Measurements from ENCODE around the gene WNT7A. TPM values are rescaled to one million over a fixed set of nuclear protein-coding genes. Genes with fewer than 3 reads are reported as not detected.
A peak's percentile ranks its signal among the peaks of the same experiment; 100 is the strongest.

Gene WNT7A
- total and polyA plus RNA-seq, 4 donors, result 1.7 to 4.8 (median 2.0) TPM

DNA sequence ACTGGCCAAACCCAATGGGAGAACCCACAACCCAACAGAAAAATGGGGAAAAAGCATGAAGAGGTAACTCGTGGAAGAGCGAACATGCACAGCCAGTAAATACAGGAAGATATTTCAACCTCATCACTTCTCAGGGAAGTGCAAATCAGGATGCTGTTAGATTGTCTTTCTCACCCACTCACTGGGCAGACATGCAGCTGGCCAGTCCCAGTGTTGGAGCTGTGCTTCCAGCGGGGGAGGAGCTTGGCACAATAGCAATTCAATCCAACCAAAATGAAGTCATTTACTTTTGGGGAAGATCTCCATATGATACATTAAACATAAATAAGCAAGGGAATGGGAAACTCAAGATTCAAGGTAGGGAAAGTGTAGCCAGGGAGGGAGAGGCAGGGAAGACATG is 12.1 kb downstream of the WNT7A start:
- 72 to 84% methylated on average over 3 of the region's 3 CpGs for WGBS, 2 donors
- Histone ChIP-seq H3K27ac (ENCODE audit: low read depth in 1 of 2, low read length in 1 of 2) (no peak overlapping the region), H3K4me3 (no peak overlapping the region), H3K9me3 (ENCODE audit: control insufficient read depth in 4 of 4, insufficient read depth in 3 of 4, low read length in 3 of 4) (peaks cover 0 to 17% (median 1%) of the 10 kb centered on the region in 4 donors), H3K4me1 (ENCODE audit: control insufficient read depth in 5 of 5, insufficient read depth in 5 of 5, low read length in 5 of 5) (no peaks in the 10 kb centered on the region), H3K36me3 (ENCODE audit: control insufficient read depth in 4 of 4, insufficient read depth in 4 of 4, low read length in 4 of 4) (no peaks in the 10 kb centered on the region), H3K27me3 (ENCODE audit: control insufficient read depth in 3 of 3, insufficient read depth in 3 of 3, low read length in 2 of 3) (peaks cover 0 to 9% (median 8%) of the 10 kb centered on the region in 3 donors), H3K9ac (ENCODE audit: insufficient read depth in 1 of 2, low read length in 2 of 2) (no peak overlapping the region)
- ATAC-seq (ENCODE audit: insufficient read depth, low FRiP score) (no peak), DNase-seq (peak in 1 of 3 donors; percentile 30)
- TF ChIP-seq, protein P1, sequence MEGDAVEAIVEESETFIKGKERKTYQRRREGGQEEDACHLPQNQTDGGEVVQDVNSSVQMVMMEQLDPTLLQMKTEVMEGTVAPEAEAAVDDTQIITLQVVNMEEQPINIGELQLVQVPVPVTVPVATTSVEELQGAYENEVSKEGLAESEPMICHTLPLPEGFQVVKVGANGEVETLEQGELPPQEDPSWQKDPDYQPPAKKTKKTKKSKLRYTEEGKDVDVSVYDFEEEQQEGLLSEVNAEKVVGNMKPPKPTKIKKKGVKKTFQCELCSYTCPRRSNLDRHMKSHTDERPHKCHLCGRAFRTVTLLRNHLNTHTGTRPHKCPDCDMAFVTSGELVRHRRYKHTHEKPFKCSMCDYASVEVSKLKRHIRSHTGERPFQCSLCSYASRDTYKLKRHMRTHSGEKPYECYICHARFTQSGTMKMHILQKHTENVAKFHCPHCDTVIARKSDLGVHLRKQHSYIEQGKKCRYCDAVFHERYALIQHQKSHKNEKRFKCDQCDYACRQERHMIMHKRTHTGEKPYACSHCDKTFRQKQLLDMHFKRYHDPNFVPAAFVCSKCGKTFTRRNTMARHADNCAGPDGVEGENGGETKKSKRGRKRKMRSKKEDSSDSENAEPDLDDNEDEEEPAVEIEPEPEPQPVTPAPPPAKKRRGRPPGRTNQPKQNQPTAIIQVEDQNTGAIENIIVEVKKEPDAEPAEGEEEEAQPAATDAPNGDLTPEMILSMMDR (IDR thresholded peaks at IDR 0.05; ENCODE audit: control extremely low read depth, extremely low read depth), result no peak

DNA sequence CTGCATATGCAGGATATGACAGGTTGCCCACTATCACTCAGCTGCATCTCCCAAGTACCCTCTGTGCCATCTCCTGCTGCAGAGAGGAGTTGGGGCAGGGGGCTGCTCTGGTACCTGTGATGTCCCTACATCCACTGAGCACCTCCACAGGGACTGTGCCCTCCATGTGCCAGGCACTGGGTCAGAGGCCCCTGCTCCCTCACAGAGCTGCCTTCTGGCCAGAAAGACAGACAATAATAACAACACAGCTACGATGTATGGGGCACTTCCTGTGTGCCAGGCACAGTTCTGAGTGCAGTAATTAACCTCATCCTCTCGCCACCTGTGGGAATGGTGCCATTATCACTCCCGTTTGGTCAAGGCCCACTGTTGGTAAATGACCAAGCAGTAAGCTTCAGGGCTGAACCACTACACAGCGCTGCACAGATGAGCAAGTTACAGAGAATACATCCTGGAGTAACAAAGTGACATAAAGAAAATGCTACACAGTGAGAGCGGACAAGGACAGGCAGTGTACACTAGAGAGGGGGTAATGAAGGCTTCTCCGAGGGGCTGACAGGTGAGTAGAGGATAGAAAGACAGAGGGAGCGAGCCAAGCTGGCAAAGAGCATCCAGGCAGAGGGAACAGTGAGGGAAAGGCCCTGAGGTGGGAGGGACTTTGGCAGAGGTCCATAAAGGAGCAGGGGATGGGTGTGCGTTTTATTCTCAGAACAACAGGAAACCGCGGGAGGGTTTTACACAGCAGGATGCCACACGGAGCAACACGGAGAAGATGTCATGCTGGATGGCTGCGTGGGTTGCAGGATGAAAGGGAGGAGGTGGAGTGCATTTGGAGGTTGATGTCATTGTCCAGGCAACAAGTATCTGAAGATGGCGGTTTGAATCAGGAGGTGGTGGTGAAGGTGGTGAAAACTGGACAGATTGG is 13.6 kb downstream of the WNT7A start:
- H3K9ac ChIP-seq (ENCODE audit: insufficient read depth in 1 of 2, low read length in 2 of 2), result no peak overlapping the region
- H3K36me3 ChIP-seq (ENCODE audit: control insufficient read depth in 4 of 4, insufficient read depth in 4 of 4, low read length in 4 of 4), result no peaks in the 10 kb centered on the region
- 45 to 47% methylated on average over 14 of the region's 14 CpGs for WGBS, 2 donors
- H3K27ac ChIP-seq (ENCODE audit: low read depth in 1 of 2, low read length in 1 of 2), result no peak overlapping the region
- TF ChIP-seq, protein P1 (IDR thresholded peaks at IDR 0.05; ENCODE audit: control extremely low read depth, extremely low read depth), result no peak
- no peak for ATAC-seq (ENCODE audit: insufficient read depth, low FRiP score)
- DNase-seq, result no peak
- peaks cover 0 to 12% (median 1%) of the 10 kb centered on the region in 4 donors for H3K9me3 ChIP-seq (ENCODE audit: control insufficient read depth in 4 of 4, insufficient read depth in 3 of 4, low read length in 3 of 4)
- peaks cover 0 to 14% (median 8%) of the 10 kb centered on the region in 3 donors for H3K27me3 ChIP-seq (ENCODE audit: control insufficient read depth in 3 of 3, insufficient read depth in 3 of 3, low read length in 2 of 3)
- H3K4me3 ChIP-seq, result no peak overlapping the region
- no peaks in the 10 kb centered on the region for H3K4me1 ChIP-seq (ENCODE audit: control insufficient read depth in 5 of 5, insufficient read depth in 5 of 5, low read length in 5 of 5)

DNA sequence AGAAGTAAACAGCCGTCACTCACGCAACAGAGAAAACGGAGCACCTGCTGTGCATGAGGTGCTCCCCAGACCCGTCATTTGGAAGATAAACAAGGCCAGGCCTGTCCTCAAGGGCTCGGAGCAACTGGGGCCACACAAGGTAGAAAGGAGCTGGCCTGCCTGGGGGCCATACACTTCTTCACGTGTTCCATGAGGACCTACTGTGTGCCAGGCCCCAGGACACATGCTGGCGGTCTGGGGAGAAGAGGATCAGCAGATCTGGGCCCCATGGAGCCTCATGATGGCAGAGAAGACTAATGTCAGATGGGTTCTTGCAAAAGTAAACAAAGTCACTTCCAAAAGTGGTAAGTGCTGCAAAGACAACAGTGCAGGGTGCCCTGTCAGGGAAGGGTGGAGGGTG is 14.3 kb downstream of the WNT7A start:
- ATAC-seq (ENCODE audit: insufficient read depth, low FRiP score), result no peak
- WGBS, 2 donors, result 70 to 78% methylated on average over 7 of the region's 7 CpGs
- no peaks in the 10 kb centered on the region for H3K36me3 ChIP-seq (ENCODE audit: control insufficient read depth in 4 of 4, insufficient read depth in 4 of 4, low read length in 4 of 4)
- peaks cover 0 to 14% (median 4%) of the 10 kb centered on the region in 3 donors for H3K27me3 ChIP-seq (ENCODE audit: control insufficient read depth in 3 of 3, insufficient read depth in 3 of 3, low read length in 2 of 3)
- no peak overlapping the region for H3K4me3 ChIP-seq
- DNase-seq, result no peak
- H3K9ac ChIP-seq (ENCODE audit: insufficient read depth in 1 of 2, low read length in 2 of 2), result no peak overlapping the region
- no peaks in the 10 kb centered on the region for H3K4me1 ChIP-seq (ENCODE audit: control insufficient read depth in 5 of 5, insufficient read depth in 5 of 5, low read length in 5 of 5)
- H3K27ac ChIP-seq (ENCODE audit: low read depth in 1 of 2, low read length in 1 of 2), result no peak overlapping the region
- TF ChIP-seq, protein P1 (IDR thresholded peaks at IDR 0.05; ENCODE audit: control extremely low read depth, extremely low read depth), result no peak
- peaks cover 0 to 8% (median 0%) of the 10 kb centered on the region in 4 donors for H3K9me3 ChIP-seq (ENCODE audit: control insufficient read depth in 4 of 4, insufficient read depth in 3 of 4, low read length in 3 of 4)
